BJ (cell line): Measurements from ENCODE around the gene KCNAB1. TPM values are rescaled to one million over a fixed set of nuclear protein-coding genes. Genes with fewer than 3 reads are reported as not detected.

ENCODE experiments used
- CTCF ChIA-PET: fragments of 350-600 bp; formaldehyde crosslinking; extraction: SDS; loops from one replicate; lab custom pipeline; 2021; ENCODE audit warnings: antibody characterized with exemption, inconsistent platforms; lab: Yijun Ruan, JAX
- POLR2A ChIA-PET: fragments of 300-600 bp; sonication (Branson Sonifier 250); formaldehyde crosslinking; extraction: SDS; loops from one replicate; lab custom pipeline; 2021; ENCODE audit warnings: antibody characterized with exemption; lab: Charles Lee
- DNase-seq: peaks from one replicate; pipeline ENCODE4 v3.0.0-alpha.2; 2011; ENCODE audit warnings: low read depth
- H3K27me3 ChIP-seq: 2 replicates; pipeline ENCODE4 v1.6.0; 2011; ENCODE audit warnings: low read length; ENCODE audit not compliant: control insufficient read depth, insufficient read depth
- H3K36me3 ChIP-seq: 2 replicates; pipeline ENCODE4 v1.5.1; 2011; ENCODE audit warnings: low read length; ENCODE audit not compliant: control insufficient read depth, insufficient read depth
- H3K4me3 ChIP-seq: 2 replicates; pipeline ENCODE4 v1.5.1; 2011; ENCODE audit warnings: low read depth, mild to moderate bottlenecking, control low read depth, low read length
- polyA plus RNA-seq: library from polyadenylated mRNA; depleted of rRNA; stranded (reverse); fragments of >200 nt; gene quantifications from 2 replicates; pipeline ENCODE4 v1.2.3, GENCODE V29; 2011
- TF ChIP-seq, protein P1 (sequence below): IDR thresholded peaks from 2 replicates; pipeline ENCODE4 v1.5.1; 2011; ENCODE audit warnings: low read depth, mild to moderate bottlenecking, control low read depth, inconsistent platforms, low read length, moderate library complexity; ENCODE audit not compliant: insufficient read depth

KCNAB1 gene
- polyA plus RNA-seq, 1 experiment: not detected

DNA sequence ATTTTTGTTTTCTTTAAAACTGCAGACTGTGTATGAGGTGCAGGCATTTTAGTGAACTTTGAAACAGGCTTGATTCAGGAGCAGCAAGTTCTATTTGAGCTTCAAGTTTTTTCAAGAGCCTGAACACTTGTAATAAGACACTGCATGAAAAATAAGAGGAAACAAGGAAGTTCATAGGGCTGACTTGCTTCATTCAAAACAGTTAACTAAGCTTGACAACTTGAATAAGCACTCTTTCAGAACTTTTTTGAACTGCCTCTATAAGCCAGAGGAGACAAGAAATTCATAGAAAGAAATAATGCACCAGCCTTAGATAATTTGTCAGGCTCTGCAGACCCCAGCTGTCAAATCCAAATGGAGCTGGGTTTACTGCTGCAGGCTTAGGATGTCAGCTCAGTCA, 304.4 kb downstream of the KCNAB1 start:
- CTCF ChIA-PET: interaction anchor here (1.5 kb wide), 1 partner anchor 25 kb away, joined by 6 read pairs; no protein-coding TSS in a partner anchor
- POLR2A ChIA-PET: no interaction called here
- no peak for DNase-seq

DNA sequence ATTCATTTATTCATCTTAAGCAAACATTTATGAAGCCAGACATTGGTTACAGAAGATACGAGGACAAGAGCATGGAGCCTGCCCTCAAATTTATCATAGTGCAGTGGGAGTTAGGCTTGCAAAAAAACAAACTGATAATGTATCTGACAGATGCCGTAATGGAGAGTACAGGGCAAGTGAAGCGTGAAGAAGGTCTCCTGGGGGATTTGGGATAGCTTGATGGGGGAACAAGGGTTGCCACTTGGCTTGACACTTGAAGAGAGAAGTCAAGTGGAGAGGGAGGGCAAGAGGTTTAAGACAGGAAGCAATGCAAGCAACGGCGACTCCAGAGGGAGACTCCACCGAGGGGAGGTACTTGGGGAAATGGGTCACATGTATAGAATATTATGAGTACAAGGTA, 305.3 kb downstream of the KCNAB1 start:
- Histone ChIP-seq H3K27me3 (no peaks in the 10 kb centered on the region), H3K4me3 (no peak overlapping the region), H3K36me3 (no peaks in the 10 kb centered on the region)
- CTCF ChIA-PET: interaction anchor here (1.5 kb wide), 1 partner anchor 24 kb away, joined by 6 read pairs; no protein-coding TSS in a partner anchor
- no peak for DNase-seq
- POLR2A ChIA-PET: no interaction called here
- TF ChIP-seq, protein P1, sequence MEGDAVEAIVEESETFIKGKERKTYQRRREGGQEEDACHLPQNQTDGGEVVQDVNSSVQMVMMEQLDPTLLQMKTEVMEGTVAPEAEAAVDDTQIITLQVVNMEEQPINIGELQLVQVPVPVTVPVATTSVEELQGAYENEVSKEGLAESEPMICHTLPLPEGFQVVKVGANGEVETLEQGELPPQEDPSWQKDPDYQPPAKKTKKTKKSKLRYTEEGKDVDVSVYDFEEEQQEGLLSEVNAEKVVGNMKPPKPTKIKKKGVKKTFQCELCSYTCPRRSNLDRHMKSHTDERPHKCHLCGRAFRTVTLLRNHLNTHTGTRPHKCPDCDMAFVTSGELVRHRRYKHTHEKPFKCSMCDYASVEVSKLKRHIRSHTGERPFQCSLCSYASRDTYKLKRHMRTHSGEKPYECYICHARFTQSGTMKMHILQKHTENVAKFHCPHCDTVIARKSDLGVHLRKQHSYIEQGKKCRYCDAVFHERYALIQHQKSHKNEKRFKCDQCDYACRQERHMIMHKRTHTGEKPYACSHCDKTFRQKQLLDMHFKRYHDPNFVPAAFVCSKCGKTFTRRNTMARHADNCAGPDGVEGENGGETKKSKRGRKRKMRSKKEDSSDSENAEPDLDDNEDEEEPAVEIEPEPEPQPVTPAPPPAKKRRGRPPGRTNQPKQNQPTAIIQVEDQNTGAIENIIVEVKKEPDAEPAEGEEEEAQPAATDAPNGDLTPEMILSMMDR: no peak

More for the DNA sequence above, 304.4 kb downstream of the KCNAB1 start:
- Histone ChIP-seq H3K36me3 (no peaks in the 10 kb centered on the region), H3K4me3 (no peak overlapping the region), H3K27me3 (no peaks in the 10 kb centered on the region)
- TF ChIP-seq, protein P1: no peak

DNA sequence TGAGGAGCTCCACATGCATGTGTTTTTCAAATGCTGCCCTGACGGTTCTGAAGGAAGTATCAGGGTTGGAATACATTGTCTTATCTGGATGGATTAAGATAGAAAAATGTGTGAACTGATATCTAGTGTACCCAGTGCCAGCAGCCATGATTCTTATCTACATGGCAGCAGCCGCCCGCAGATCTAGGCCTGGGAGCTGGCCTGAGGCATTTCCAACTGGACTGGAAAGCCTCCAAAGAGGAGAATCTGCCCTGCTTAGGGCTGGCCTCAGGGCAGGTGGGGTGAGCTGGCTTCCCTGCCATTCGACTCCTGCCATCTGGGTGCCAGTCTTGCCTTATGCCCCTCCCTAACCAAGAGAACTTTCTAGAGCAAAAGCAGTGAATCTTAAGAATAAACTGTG, 308.7 kb downstream of the KCNAB1 start:
- DNase-seq: no peak
- TF ChIP-seq, protein P1: no peak
- Histone ChIP-seq H3K4me3 (no peak overlapping the region), H3K36me3 (no peaks in the 10 kb centered on the region), H3K27me3 (no peaks in the 10 kb centered on the region; the same call in 1 of the 2 replicates)
- ChIA-PET CTCF (interaction anchor here (1.3 kb wide), 1 partner anchor 111 kb away, joined by 3 read pairs; no protein-coding TSS in a partner anchor), POLR2A (no interaction called here)

DNA sequence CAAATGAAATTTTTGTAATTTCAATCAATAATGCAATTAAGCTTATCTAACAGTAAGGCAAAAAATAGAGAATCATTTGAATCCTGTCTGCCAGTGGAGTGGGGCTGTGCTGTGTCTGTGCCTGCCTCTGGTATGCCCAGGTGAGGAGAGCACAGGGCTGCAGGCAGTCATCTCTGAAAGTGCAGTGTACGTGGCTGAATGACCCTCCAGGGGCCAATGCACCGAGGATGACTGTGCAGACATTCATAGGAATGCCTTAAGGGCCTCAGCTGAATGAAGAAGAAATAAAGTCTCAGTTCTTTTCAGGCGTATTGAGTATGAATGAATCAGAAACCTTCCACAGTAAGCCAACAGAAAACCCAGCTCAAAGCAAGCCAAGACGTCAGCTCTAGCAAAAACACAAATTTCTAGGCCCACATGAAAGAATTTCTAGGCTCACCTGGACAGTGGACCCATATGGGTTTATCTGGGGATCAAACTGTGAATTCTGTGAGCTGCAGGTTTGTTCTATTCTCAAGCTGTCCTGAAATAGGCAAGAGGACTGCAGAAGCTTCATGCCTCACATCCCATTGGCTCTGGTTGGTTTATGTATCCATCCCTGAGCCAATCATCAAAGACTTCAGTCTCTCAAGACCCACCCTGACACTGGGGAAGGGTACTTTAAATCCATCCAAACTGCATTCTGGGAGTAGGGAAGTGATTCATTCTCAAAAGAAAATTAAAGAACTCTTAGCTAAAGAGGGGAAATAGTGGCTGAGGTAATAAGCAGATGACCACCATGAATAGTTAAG, 311.2 kb downstream of the KCNAB1 start:
- no peaks in the 10 kb centered on the region for H3K36me3 ChIP-seq
- TF ChIP-seq, protein P1: no peak
- H3K27me3 ChIP-seq: no peaks in the 10 kb centered on the region; the same call in 1 of the 2 replicates
- no peak overlapping the region for H3K4me3 ChIP-seq
- POLR2A ChIA-PET: no interaction called here
- DNase-seq: no peak
- CTCF ChIA-PET: interaction anchor here (0.7 to 2.2 kb wide), 4 partner anchors 12 to 265 kb away, joined by 3 to 7 read pairs (median 5); no protein-coding TSS in a partner anchor

DNA sequence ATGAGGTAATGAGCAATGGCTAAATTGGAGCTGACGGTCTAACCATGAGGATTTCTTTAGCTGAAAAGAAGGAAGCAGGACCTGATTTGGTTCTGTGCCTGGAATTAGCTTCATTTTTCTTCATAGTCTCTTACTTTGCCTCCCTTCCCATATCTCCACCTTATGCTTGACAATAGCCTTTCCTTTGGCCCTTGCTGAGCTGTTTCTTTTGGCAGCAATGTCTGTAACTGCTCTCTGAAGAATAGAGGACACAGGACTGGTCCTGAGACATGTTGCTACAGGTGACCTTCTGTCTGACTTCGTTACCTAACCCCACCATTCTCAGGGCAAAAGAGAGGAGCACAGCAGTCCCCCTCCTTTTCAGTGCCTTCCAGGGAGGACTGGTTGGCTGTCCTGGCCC, 312.2 kb downstream of the KCNAB1 start:
- Histone ChIP-seq H3K4me3 (no peak overlapping the region), H3K27me3 (no peaks in the 10 kb centered on the region; the same call in 1 of the 2 replicates), H3K36me3 (no peaks in the 10 kb centered on the region)
- CTCF ChIA-PET: interaction anchor here (0.7 to 2.2 kb wide), 3 partner anchors 11 to 266 kb away, joined by 3 to 7 read pairs (median 5); no protein-coding TSS in a partner anchor
- POLR2A ChIA-PET: no interaction called here
- TF ChIP-seq, protein P1: no peak
- DNase-seq: no peak
